HepG2 (cell line): ENCODE data around the gene ADI1. TPM values are rescaled to one million over a fixed set of nuclear protein-coding genes. Genes with fewer than 3 reads are reported as not detected.

Source experiments
- AFF4 ChIP-seq: sonication (generic); formaldehyde crosslinking; IDR thresholded peaks from 2 replicates; pipeline ENCODE4 v1.4.0; 2020; ENCODE audit warnings: missing genetic modification reagents
- ARID3A ChIP-seq: IDR thresholded peaks from 2 replicates; pipeline ENCODE4 v1.6.1; 2012; ENCODE audit warnings: low read depth, low read length, improper control_type of control experiment
- ATF4 ChIP-seq, 2 experiments: fragments of 450-650 bp in 1 of 2; sonication (generic) in 1 of 2; formaldehyde crosslinking; IDR thresholded peaks; 2 replicates each; pipeline versions ENCODE4 v1.5.0 to v1.8.0; 2020 to 2022; ENCODE audit warnings: mild to moderate bottlenecking in 1 of 2, missing genetic modification reagents in 1 of 2
- CCAR2 ChIP-seq: fragments of 200-400 bp; formaldehyde crosslinking; optimal IDR thresholded peaks from 2 replicates; pipeline ENCODE3; 2018; ENCODE audit warnings: low read depth, mild to moderate bottlenecking, low read length, moderate library complexity
- EHMT2 ChIP-seq: fragments of 200-600 bp; sonication (generic); IDR thresholded peaks from 2 replicates; pipeline ENCODE4 v1.7.0; 2017; ENCODE audit warnings: antibody characterized with exemption, low read depth, low read length, borderline replicate concordance
- GFI1 ChIP-seq: sonication (generic); formaldehyde crosslinking; IDR thresholded peaks from 2 replicates; pipeline ENCODE4 v1.5.0; 2020; ENCODE audit warnings: missing genetic modification reagents, mild to moderate bottlenecking, borderline replicate concordance
- HOXA7 ChIP-seq: sonication (generic); formaldehyde crosslinking; IDR thresholded peaks from 2 replicates; pipeline ENCODE4 v1.8.1; 2022; ENCODE audit warnings: mild to moderate bottlenecking, missing genetic modification reagents, moderate library complexity
- KDM5A ChIP-seq: fragments of 200-600 bp; sonication (generic); IDR thresholded peaks from 2 replicates; pipeline ENCODE4 v1.7.0; 2018; ENCODE audit warnings: antibody characterized with exemption, mild to moderate bottlenecking, low read length, borderline replicate concordance
- MIER2 ChIP-seq: IDR thresholded peaks from 2 replicates; pipeline ENCODE4 v1.6.1; 2016; ENCODE audit warnings: missing biosample characterization, missing genetic modification reagents
- STAT6 ChIP-seq: sonication (generic); formaldehyde crosslinking; IDR thresholded peaks from 2 replicates; pipeline ENCODE4 v1.4.0; 2020; ENCODE audit warnings: missing genetic modification reagents, mild to moderate bottlenecking, borderline replicate concordance
- YY1 ChIP-seq: IDR thresholded peaks from 2 replicates; pipeline ENCODE4 v1.6.1; 2011; ENCODE audit warnings: low read length, low read depth, moderate library complexity, mild to moderate bottlenecking; ENCODE audit not compliant: insufficient read depth, insufficient replicate concordance
- ZC3H13 ChIP-seq: sonication (generic); formaldehyde crosslinking; IDR thresholded peaks from 2 replicates; pipeline ENCODE4 v1.8.1; 2023; ENCODE audit warnings: mild to moderate bottlenecking, missing genetic modification reagents, moderate library complexity
- ZNF136 ChIP-seq: sonication (generic); formaldehyde crosslinking; IDR thresholded peaks from 2 replicates; pipeline ENCODE4 v1.8.1; 2022; ENCODE audit warnings: low read depth, mild to moderate bottlenecking, moderate library complexity, missing genetic modification reagents
- ZNF225 ChIP-seq: sonication (generic); formaldehyde crosslinking; IDR thresholded peaks from 2 replicates; pipeline ENCODE4 v1.4.0; 2020; ENCODE audit warnings: mild to moderate bottlenecking, missing genetic modification reagents
- ZNF414 ChIP-seq: sonication (generic); formaldehyde crosslinking; IDR thresholded peaks from 2 replicates; pipeline ENCODE4 v1.5.0; 2020; ENCODE audit warnings: missing genetic modification reagents
- ZNF577 ChIP-seq: sonication (generic); formaldehyde crosslinking; IDR thresholded peaks from 2 replicates; pipeline ENCODE4 v1.4.0; 2020; ENCODE audit warnings: mild to moderate bottlenecking, low read depth, missing genetic modification reagents, borderline replicate concordance
- polyA plus RNA-seq, 8 experiments: library from polyadenylated mRNA; depleted of rRNA in 3 of 8; stranded (reverse) in 7 of 8; unstranded in 1 of 8; fragments of >200 nt; fragmentation: Illumina TruSeq in 4 of 8; extraction: Trizol in 4 of 8; gene quantifications; 2 replicates each; pipeline versions ENCODE4 v1.2.1 to v1.2.3, GENCODE V29; 2011 to 2016; ENCODE audit warnings: low read depth in 4 of 8, missing spikeins in 1 of 8, mixed read lengths in 1 of 8; ENCODE audit not compliant: insufficient read depth in 1 of 8
- total RNA-seq, 5 experiments: library from RNA; depleted of rRNA; stranded (reverse); fragments of >200 nt; fragmentation: Illumina TruSeq; extraction: Trizol; gene quantifications; 2 replicates each; pipeline ENCODE4 v1.2.3, GENCODE V29; 2016; ENCODE audit warnings: low read depth in 1 of 5

The ADI1 gene
- total and polyA plus RNA-seq, 2 of the 13 experiments (the other 11 are each of a cell fraction or from before 2014, with no cell fraction given) = 28.7 to 123 TPM

- TF ChIP-seq EHMT2 (no peak), KDM5A (peak; percentile 80; the same call in 1 of the 2 replicates), ZNF577 (CRISPR knock-in tag) (no peak), ARID3A (peak; percentile 46; the same call in 1 of the 2 replicates), STAT6 (CRISPR knock-in tag) (no peak), YY1 (no peak), ZNF136 (CRISPR knock-in tag) (peak; percentile 19), AFF4 (CRISPR knock-in tag) (no peak), GFI1 (CRISPR knock-in tag) (no peak), ATF4 (CRISPR knock-in tag; IDR thresholded peaks at IDR 0.05) (no peak), CCAR2 (no peak), ZNF414 (no peak), MIER2 (CRISPR knock-in tag) (0 out of 2 replicates have a peak, but pooled peaks have one; percentile 20), ZC3H13 (no peak; the same call in 1 of the 2 replicates), ZNF225 (CRISPR knock-in tag) (no peak), HOXA7 (no peak)
Measured at GRCh38 chr2:3536682-3537632, 17.6 kb upstream of the ADI1 start (continued).
